Left cardiac atrium (tissue), 4 donors: Measurements from ENCODE around the gene HSPA12A. TPM values are rescaled to one million over a fixed set of nuclear protein-coding genes. Genes with fewer than 3 reads are reported as not detected.

Source experiments
- ATAC-seq, 2 donors: fragments of 200-7000 bp; cut with Tn5 transposase; one replicate each; pipeline ENCODE4 v1.9.1; 2020; ENCODE audit warnings: mild to moderate bottlenecking in 2 of 2, moderate library complexity in 2 of 2
- DNase-seq: peaks from one replicate; pipeline ENCODE4 v3.0.0-alpha.2; 2020
- intact Hi-C, 2 donors: fragments of 100-400 bp; cut with DNase I; formaldehyde crosslinking; loops; one replicate each; pipeline versions ENCODE4 v1.14.1 to v1.15.1; 2022 to 2023
- long read RNA-seq: library from polyadenylated mRNA; unstranded; transcript quantifications from one replicate; pipeline ENCODE4 v2.0.0, GENCODE V29; 2021
- total RNA-seq, 2 donors: library from RNA; stranded (reverse); fragmentation: NEBNext Ultra II Directional; extraction: Animal tissue kit (Norgen Biotek cat#: 25700); gene quantifications; one replicate each; pipeline ENCODE4 v1.2.1, GENCODE V29; 2021
- donor health status: DM: no; HTN: yes; CAD: no.
- donor health status: DM: no; HTN: yes; CAD: no; lungs with severe emphysema.
- donor health status: DM: yes; HTN: yes; CAD: no.
- donor health status: Dilated cardiomyopathy.

HSPA12A gene
- total RNA-seq, result 10 to 100 TPM; 16.6 to 23.4 TPM
- long read RNA-seq, full-length matches to known transcripts, result 4 of 12 reads
- long read RNA-seq, partial matches to known transcripts, result 1 of 12 reads
- long read RNA-seq, other reads (novel, unspliced or antisense), result 7 of 12 reads

DNA sequence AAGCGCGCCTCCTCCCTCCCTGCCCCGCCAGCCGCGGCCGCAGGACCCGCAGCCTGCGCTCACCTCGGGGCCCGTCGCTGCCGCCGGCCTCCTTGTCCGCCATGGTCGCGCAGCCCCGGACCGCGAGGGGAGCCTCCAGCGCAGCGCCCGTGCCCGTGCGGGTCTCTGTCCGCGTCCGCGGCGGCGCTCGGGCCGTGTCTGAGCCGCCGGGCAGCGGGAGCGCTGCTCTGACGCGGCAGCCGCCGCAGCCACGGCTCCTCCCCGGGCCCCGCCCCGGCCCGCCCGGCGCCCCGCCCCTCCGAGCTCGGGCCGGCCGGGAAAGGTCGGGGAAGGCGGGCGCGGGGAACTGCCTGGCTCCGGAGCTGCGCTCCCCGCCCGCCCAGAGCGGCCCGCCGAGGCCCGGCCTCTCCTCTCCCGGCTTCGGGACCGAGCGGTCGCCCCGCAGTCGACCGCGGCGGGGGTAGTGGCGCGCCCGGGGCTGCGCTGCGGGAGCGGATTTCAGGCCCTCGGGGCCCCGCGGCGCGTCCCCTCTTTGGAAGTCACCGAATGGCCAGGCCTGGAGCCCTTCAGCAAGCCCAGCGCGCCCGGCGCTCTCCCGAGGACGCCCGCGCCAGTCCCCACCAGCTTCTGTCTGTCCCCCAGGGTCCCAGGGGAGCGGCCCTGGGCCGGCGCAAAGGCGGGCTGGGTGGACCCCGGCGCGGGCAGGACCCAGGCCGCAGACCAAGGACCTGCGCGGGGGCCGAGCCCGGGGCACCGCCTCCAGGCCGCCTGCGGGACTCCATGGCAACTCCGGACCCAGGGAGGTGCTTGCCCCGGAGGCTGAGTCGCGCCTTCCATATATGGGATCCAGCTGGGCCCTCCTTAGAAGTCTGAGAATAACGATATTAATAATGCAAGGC is at the start of gene HSPA12A:
Gene HSPA12A, minus strand, starts transcription at position 200 of the 899 bp plus-strand sequence. Its CDS starts 97 bp downstream, at position 103.
- ATAC-seq, result peak; percentile 95 to 96
- intact Hi-C loops, result loop anchor here in 1 of 2 donors (5.0 kb wide), 1 partner anchor 55 kb away; no protein-coding TSS in a partner anchor
- peak; percentile 84 for DNase-seq

DNA sequence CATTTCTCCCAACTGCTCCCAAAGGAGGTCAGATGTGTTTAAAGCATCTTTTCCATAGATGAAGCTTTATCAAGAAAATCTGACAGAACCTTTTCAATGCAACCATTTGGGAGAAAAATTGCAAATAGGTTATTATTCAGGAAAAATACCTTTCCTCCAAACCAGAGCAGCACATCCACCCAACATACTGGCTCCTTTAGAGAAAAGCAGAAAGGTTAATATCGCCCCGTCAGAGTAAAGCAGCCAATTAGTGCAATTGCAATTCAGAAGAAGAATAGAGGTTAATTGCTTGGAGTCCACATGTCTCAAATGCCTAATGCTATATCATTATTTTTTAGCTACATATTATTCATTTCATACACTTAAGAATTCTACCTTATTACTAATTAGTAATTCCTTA is 48.9 kb upstream of the HSPA12A start:
- ATAC-seq, result no peak
- no peak for DNase-seq
- intact Hi-C loops, result no loop called here

- DNase-seq (peak; percentile 82), ATAC-seq (peak; percentile 87 to 90)
- intact Hi-C loops, result loop anchor here in 1 of 2 donors (1.0 to 5.0 kb wide), 2 partner anchors 106 to 161 kb away; no protein-coding TSS in a partner anchor
Measured at GRCh38 chr10:116787893-116788665, 45.7 kb upstream of the HSPA12A start.

- intact Hi-C loops, result loop anchor here in 1 of 2 donors (5.0 kb wide), 1 partner anchor 160 kb away; no protein-coding TSS in a partner anchor
- DNase-seq, result no peak
- no peak for ATAC-seq
Measured at GRCh38 chr10:116787053-116787659, 44.8 kb upstream of the HSPA12A start.

DNA sequence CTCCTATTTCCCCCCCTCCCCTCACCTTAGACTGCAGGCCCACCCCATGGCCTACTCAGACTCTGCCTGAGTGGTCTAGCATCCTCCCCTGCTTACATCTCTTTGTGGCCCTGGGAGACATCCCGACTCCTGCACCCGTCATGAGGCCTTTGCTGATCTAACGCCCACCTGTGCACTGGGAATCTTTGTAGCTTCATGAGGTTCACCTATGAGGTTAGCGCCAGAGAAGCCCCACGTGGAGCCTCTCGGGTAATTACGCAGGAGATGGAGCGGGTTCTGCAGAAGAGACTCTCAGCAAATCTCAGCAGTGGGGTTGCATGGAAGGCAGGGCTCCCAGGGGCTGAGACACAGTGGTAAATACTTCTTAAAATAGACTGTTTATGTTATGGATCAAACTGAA is 43.5 kb upstream of the HSPA12A start:
- ATAC-seq (no peak), DNase-seq (no peak)
- intact Hi-C loops, result loop anchor here in 1 of 2 donors (5.0 kb wide), 1 partner anchor 159 kb away; no protein-coding TSS in a partner anchor

DNA sequence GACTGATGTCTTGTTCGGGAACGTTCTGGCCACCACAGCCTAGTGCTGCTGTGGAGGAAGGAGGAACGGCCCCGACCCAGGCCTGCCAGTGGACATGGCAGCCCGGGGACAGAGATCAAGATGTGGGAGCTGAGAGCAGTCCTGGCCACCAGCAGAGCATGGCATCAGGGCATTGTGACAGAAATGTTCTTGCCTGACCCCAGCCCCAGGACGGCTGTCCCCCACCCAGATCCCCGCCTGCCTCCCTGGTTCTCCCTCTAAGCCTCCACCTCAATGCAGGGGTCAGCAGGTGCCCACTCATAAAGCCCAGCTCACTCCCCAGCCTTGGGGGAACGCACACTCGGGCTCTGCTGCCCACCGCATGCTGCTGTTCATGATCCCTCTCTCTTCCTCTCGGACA is 42.9 kb upstream of the HSPA12A start:
- ATAC-seq, result no peak
- intact Hi-C loops, result loop anchor here in 1 of 2 donors (5.0 kb wide), 1 partner anchor 158 kb away; no protein-coding TSS in a partner anchor
- no peak for DNase-seq

GRCh38 chr10:116784651-116785050 is 42.3 kb upstream of the HSPA12A start:
- no peak for DNase-seq
- ATAC-seq, result no peak
- intact Hi-C loops, result loop anchor here (5.0 kb wide), 2 partner anchors 97 to 157 kb away; no protein-coding TSS in a partner anchor

- intact Hi-C loops, result loop anchor here in 1 of 2 donors (5.0 kb wide), 1 partner anchor 97 kb away; no protein-coding TSS in a partner anchor
- DNase-seq, result no peak
- ATAC-seq, result no peak
Measured at GRCh38 chr10:116784035-116784434, 41.7 kb upstream of the HSPA12A start.

- intact Hi-C loops, result loop anchor here in 1 of 2 donors (5.0 kb wide), 1 partner anchor 96 kb away; no protein-coding TSS in a partner anchor
- DNase-seq (no peak), ATAC-seq (peak in 1 of 2 donors; percentile 72)
Measured at GRCh38 chr10:116783011-116783655, 40.8 kb upstream of the HSPA12A start.

DNA sequence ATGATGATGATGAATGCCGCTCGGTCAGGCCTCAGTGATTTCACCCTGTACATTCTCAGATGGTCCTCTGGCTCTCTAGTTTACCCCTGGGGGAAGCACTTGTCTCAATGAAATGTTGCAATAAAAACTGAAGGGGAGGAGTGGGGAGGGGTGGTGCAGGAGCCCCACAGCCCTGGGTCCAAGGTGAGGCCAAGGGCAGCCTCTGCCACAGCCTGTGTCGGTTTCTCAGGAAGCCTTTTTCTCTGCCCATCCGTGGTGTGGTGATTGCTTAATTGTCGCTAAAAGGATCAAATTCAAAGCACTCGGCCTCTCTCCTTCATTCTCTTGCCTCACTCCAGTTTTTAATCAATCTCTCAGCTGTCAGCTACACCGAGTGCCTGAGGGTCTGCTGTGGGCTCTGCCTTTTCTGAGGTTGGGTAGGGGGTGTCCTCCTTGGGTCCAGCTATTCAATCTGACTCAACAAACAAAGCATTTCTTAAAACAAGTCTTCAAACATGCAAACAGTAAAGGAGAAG is 39.1 kb upstream of the HSPA12A start:
- DNase-seq (no peak), ATAC-seq (no peak)
- intact Hi-C loops, result loop anchor here in 1 of 2 donors (5.0 kb wide), 1 partner anchor 94 kb away; no protein-coding TSS in a partner anchor

DNA sequence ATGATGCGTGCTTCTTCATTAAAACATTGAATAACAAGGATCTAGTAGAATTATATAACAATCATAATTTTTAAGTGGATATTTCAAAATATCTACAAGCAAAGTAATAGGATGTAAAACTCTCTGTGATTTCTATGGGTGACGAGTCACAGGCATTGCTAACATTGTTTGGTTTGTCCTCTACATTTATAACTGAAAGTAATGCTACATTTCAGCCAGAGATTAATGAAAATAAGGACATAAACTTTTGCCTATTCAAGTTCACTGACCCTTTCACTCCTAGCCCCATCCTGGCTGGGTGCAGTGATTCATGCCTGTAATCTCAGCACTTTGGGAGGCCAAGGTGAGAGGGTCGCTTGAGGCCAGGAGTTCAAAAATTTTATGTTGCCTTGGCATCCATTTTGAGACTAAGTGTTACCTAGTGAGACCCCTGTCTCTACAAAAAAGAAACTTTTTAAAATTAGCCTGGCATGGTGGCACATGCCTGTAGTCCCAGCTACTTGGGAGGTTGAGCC is 38.4 kb upstream of the HSPA12A start:
- intact Hi-C loops, result loop anchor here in 1 of 2 donors (5.0 kb wide), 1 partner anchor 93 kb away; no protein-coding TSS in a partner anchor
- DNase-seq (no peak), ATAC-seq (no peak)

GRCh38 chr10:116779076-116779687 is 36.8 kb upstream of the HSPA12A start:
- ATAC-seq, result no peak
- intact Hi-C loops, result no loop called here
- no peak for DNase-seq

DNA sequence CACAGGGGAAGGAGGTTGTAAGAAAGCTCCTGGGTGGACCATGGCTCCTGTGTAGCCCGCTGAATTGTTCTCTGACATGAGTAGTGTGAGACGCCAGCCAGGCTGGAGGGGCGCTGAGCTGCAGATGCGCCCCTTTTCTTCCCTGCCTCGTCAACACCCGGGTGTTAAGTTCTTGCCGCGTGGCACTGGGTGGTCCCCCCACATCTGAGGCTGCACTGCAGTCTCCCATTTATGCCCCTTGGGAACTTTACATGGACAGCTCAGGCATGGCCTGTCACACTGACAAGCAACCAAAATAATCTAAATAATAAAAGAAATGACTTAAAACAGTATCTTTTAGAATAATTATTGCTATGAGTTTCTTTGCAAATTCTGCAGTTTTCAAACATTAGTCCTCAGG is 34.6 kb upstream of the HSPA12A start:
- DNase-seq (no peak), ATAC-seq (no peak)
- intact Hi-C loops, result no loop called here

DNA sequence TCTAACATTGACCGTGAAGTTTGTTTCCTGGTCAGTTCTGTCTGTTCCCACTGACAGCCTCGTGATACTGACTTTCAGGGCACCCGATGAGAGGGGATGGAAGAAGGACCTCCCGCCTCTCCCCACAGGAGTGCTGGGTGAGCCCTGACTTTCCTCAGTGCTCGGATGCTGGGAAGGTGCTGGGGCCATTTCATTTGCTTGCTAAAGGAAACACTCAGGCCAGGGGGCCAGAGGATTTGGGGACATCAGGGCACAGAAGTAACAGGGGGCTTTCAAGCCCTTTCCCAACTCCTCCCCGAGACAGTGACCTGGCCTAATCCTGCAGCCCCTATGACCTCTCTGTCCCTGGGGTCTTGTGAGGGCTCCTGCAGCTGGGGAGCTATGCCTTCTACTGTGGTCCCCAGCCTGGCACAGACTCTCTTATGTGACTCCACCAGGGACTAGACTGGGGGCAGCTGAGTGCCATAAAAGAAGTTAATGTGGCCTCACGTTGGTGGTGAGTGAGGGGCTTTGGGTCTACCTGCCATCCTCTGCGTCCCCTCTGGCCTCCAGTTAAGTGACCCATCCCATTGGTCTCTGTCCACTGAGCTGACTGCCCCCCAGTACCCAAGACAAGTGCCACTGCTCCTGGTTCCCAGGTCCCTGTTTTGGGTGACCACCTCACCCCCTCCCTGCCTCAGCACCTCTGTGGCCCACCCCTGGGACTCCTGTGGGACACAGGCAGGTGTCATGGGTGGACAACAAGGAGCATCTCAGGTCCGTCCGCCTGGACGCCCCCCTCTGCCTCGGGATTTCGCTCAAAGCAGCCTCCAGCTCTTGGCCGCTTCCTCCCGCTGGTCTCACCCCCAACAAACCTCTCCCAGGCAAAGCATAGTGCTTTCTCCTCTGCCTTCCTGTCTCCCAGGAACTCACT is 33.4 kb upstream of the HSPA12A start:
- DNase-seq (no peak), ATAC-seq (no peak)
- intact Hi-C loops, result no loop called here

GRCh38 chr10:116774728-116775151 is 32.4 kb upstream of the HSPA12A start:
- ATAC-seq (no peak), DNase-seq (no peak)
- intact Hi-C loops, result no loop called here
